Measurements from ENCODE around the gene GABBR1. TPM values are rescaled to one million over a fixed set of nuclear protein-coding genes. Genes with fewer than 3 reads are reported as not detected.
A peak's percentile ranks its signal among the peaks of the same experiment; 100 is the strongest.
"Not testable (repeated sequence)": the region's sequence is repeated elsewhere in the genome, so short reads cannot be mapped to it uniquely, and the experiment has no call there.

Gene GABBR1
- total RNA-seq, 1 donor from 2014 or later = 138 TPM

- H3K9me3 Mint-ChIP-seq = no peaks in the 10 kb centered on the region
- H3K4me3 Mint-ChIP-seq = no peak overlapping the region
- H3K36me3 Mint-ChIP-seq = no peaks in the 10 kb centered on the region
- DNase-seq (ENCODE audit: low spot score in 2 of 2, unreplicated experiment in 2 of 2) = no peak
- no peaks in the 10 kb centered on the region for H3K27me3 Mint-ChIP-seq (ENCODE audit: low read depth)
- H3K4me1 Mint-ChIP-seq = peaks cover 7% of the 10 kb centered on the region
- no peak overlapping the region for H3K27ac Mint-ChIP-seq
- TF ChIP-seq, protein P1, sequence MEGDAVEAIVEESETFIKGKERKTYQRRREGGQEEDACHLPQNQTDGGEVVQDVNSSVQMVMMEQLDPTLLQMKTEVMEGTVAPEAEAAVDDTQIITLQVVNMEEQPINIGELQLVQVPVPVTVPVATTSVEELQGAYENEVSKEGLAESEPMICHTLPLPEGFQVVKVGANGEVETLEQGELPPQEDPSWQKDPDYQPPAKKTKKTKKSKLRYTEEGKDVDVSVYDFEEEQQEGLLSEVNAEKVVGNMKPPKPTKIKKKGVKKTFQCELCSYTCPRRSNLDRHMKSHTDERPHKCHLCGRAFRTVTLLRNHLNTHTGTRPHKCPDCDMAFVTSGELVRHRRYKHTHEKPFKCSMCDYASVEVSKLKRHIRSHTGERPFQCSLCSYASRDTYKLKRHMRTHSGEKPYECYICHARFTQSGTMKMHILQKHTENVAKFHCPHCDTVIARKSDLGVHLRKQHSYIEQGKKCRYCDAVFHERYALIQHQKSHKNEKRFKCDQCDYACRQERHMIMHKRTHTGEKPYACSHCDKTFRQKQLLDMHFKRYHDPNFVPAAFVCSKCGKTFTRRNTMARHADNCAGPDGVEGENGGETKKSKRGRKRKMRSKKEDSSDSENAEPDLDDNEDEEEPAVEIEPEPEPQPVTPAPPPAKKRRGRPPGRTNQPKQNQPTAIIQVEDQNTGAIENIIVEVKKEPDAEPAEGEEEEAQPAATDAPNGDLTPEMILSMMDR (IDR thresholded peaks at IDR 0.05; ENCODE audit: unreplicated experiment) = no peak
Observed at GRCh38 chr6:29678114-29678513, 45.1 kb upstream of the GABBR1 start.

DNA sequence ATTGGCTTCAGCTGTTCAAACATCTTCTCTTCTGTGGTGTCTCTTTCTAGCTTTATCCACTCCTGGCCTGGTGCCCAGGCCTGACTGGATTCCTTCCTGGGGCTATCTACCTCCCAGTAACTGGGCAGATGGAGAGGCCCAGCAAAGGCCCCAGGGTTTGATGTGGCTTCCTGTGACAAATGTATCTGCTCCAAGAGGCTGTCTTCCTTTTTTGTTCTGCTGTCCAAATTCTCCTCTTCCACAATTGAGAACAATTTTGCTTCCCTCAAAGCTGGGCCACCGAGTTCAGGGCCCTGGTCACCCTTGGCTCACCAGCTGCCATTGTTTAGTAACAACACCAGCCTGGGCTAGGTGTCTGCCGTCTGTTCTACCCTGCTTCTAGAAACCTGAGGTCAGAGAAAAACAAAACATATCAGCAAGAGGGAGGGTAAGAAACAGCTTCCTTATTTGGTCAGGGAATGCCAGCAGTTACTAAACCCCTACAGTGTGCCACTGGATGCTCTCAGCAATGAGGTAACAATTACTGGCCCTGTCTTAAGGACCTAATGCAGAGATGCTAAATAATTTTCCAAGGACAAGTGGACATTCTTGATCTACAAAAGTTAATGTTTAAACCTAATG is 44.1 kb upstream of the GABBR1 start:
- Mint-ChIP-seq H3K9me3 (no peaks in the 10 kb centered on the region), H3K27me3 (ENCODE audit: low read depth) (no peaks in the 10 kb centered on the region), H3K27ac (peak overlapping the region; percentile 80), H3K4me1 (peaks cover 7% of the 10 kb centered on the region), H3K36me3 (no peaks in the 10 kb centered on the region), H3K4me3 (no peak overlapping the region)
- TF ChIP-seq, protein P1 (IDR thresholded peaks at IDR 0.05; ENCODE audit: unreplicated experiment) = no peak
- no peak for DNase-seq (ENCODE audit: low spot score in 2 of 2, unreplicated experiment in 2 of 2)

- no peak for DNase-seq (ENCODE audit: low spot score in 2 of 2, unreplicated experiment in 2 of 2)
- Mint-ChIP-seq H3K4me1 (peaks cover 7% of the 10 kb centered on the region), H3K27me3 (ENCODE audit: low read depth) (peaks cover 8% of the 10 kb centered on the region), H3K4me3 (no peak overlapping the region), H3K9me3 (no peaks in the 10 kb centered on the region), H3K36me3 (no peaks in the 10 kb centered on the region), H3K27ac (no peak overlapping the region)
- TF ChIP-seq, protein P1 (IDR thresholded peaks at IDR 0.05; ENCODE audit: unreplicated experiment) = no peak
Observed at GRCh38 chr6:29675561-29675960, 42.6 kb upstream of the GABBR1 start.

- no peaks in the 10 kb centered on the region for H3K36me3 Mint-ChIP-seq
- H3K4me1 Mint-ChIP-seq = peaks cover 7% of the 10 kb centered on the region
- no peak for DNase-seq (ENCODE audit: low spot score in 2 of 2, unreplicated experiment in 2 of 2)
- H3K27ac Mint-ChIP-seq = no peak overlapping the region
- peaks cover 12% of the 10 kb centered on the region for H3K27me3 Mint-ChIP-seq (ENCODE audit: low read depth)
- H3K4me3 Mint-ChIP-seq = no peak overlapping the region
- H3K9me3 Mint-ChIP-seq = no peaks in the 10 kb centered on the region
- TF ChIP-seq, protein P1 (IDR thresholded peaks at IDR 0.05; ENCODE audit: unreplicated experiment) = no peak
Observed at GRCh38 chr6:29674008-29674407, 41.0 kb upstream of the GABBR1 start.

- H3K9me3 Mint-ChIP-seq = no peaks in the 10 kb centered on the region
- no peak for DNase-seq (ENCODE audit: low spot score in 2 of 2, unreplicated experiment in 2 of 2)
- H3K36me3 Mint-ChIP-seq = no peaks in the 10 kb centered on the region
- peaks cover 17% of the 10 kb centered on the region for H3K27me3 Mint-ChIP-seq (ENCODE audit: low read depth)
- no peak overlapping the region for H3K4me3 Mint-ChIP-seq
- H3K27ac Mint-ChIP-seq = no peak overlapping the region
- H3K4me1 Mint-ChIP-seq = peaks cover 7% of the 10 kb centered on the region
- TF ChIP-seq, protein P1 (IDR thresholded peaks at IDR 0.05; ENCODE audit: unreplicated experiment) = no peak
Observed at GRCh38 chr6:29673161-29673560, 40.2 kb upstream of the GABBR1 start.

DNA sequence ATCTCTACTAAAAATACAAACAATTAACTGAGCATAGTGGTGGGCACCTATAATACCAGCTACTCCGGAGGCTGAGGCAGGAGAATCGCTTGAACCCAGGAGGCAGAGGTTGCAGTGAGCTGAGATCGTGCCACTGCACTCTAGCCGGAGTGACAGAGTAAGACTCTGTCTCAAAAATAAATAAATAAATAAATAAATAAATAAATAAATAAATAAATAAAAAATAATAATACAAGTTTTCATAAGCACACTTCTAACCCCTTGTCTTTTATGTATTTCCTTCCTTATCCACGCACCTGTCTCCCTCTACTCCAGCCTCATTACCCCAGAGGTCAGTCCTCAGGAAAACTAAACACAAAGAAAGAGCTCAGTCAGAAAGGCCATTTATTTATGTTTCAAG is 39.1 kb upstream of the GABBR1 start:
- not testable (repeated sequence) for DNase-seq (ENCODE audit: low spot score in 2 of 2, unreplicated experiment in 2 of 2); H3K9me3 Mint-ChIP-seq; H3K36me3 Mint-ChIP-seq; H3K4me1 Mint-ChIP-seq; H3K4me3 Mint-ChIP-seq; H3K27ac Mint-ChIP-seq
- peaks cover 26% of the 10 kb centered on the region for H3K27me3 Mint-ChIP-seq (ENCODE audit: low read depth)
